ENCODE data around the gene MYO3B. TPM values are rescaled to one million over a fixed set of nuclear protein-coding genes. Genes with fewer than 3 reads are reported as not detected.

Gene MYO3B
- not detected in 2 replicates for total RNA-seq (2014; rRNA removed; shearing (Covaris generic))
- not detected in 2 replicates for polyA plus RNA-seq (2014; cell fraction: nucleus; rRNA removed)

- no peak for DNase-seq (ENCODE audit: extremely low read depth, low read depth)
Observed at GRCh38 chr2:170177950-170178781, at the start of gene MYO3B. Gene MYO3B (plus strand): TSS chr2:170178147. CDS start chr2:170178288, 141 bp downstream.

- no peak for DNase-seq (ENCODE audit: extremely low read depth, low read depth)
Observed at GRCh38 chr2:170139276-170139967, 38.5 kb upstream of the MYO3B start.

GRCh38 chr2:170140561-170140960, 37.4 kb upstream of the MYO3B start:
- no peak for DNase-seq (ENCODE audit: extremely low read depth, low read depth)

GRCh38 chr2:170141865-170142264, 36.1 kb upstream of the MYO3B start:
- DNase-seq (ENCODE audit: extremely low read depth, low read depth), result no peak

- no peak for DNase-seq (ENCODE audit: extremely low read depth, low read depth)
Observed at GRCh38 chr2:170142502-170142901, 35.4 kb upstream of the MYO3B start.

- no peak for DNase-seq (ENCODE audit: extremely low read depth, low read depth)
Observed at GRCh38 chr2:170143045-170143717, 34.8 kb upstream of the MYO3B start.

- no peak for DNase-seq (ENCODE audit: extremely low read depth, low read depth)
Observed at GRCh38 chr2:170144761-170145160, 33.2 kb upstream of the MYO3B start.

GRCh38 chr2:170145191-170145590, 32.8 kb upstream of the MYO3B start:
- no peak for DNase-seq (ENCODE audit: extremely low read depth, low read depth)

- no peak for DNase-seq (ENCODE audit: extremely low read depth, low read depth)
Observed at GRCh38 chr2:170145675-170146432, 32.1 kb upstream of the MYO3B start.

- no peak for DNase-seq (ENCODE audit: extremely low read depth, low read depth)
Observed at GRCh38 chr2:170146784-170147183, 31.2 kb upstream of the MYO3B start.

- no peak for DNase-seq (ENCODE audit: extremely low read depth, low read depth)
Observed at GRCh38 chr2:170147576-170147975, 30.4 kb upstream of the MYO3B start.

- DNase-seq (ENCODE audit: extremely low read depth, low read depth), result no peak
Observed at GRCh38 chr2:170148161-170148560, 29.8 kb upstream of the MYO3B start.

- no peak for DNase-seq (ENCODE audit: extremely low read depth, low read depth)
Observed at GRCh38 chr2:170152421-170152820, 25.5 kb upstream of the MYO3B start.

GRCh38 chr2:170155022-170155722, 22.8 kb upstream of the MYO3B start:
- no peak for DNase-seq (ENCODE audit: extremely low read depth, low read depth)

- DNase-seq (ENCODE audit: extremely low read depth, low read depth), result no peak
Observed at GRCh38 chr2:170155723-170156253, 22.2 kb upstream of the MYO3B start.

GRCh38 chr2:170156592-170156991, 21.4 kb upstream of the MYO3B start:
- no peak for DNase-seq (ENCODE audit: extremely low read depth, low read depth)

GRCh38 chr2:170157025-170157684, 20.8 kb upstream of the MYO3B start:
- DNase-seq (ENCODE audit: extremely low read depth, low read depth), result no peak

- DNase-seq (ENCODE audit: extremely low read depth, low read depth), result no peak
Observed at GRCh38 chr2:170159060-170159459, 18.9 kb upstream of the MYO3B start.
